Keratinocyte (primary cell): ENCODE measurements around the gene ATP13A3. TPM values are rescaled to one million over a fixed set of nuclear protein-coding genes. Genes with fewer than 3 reads are reported as not detected.

ENCODE experiments used
- DNase-seq: peaks from one replicate; pipeline ENCODE4 v3.0.0-alpha.2; 2011; ENCODE audit warnings: low read depth, missing footprints, low spot score
- FAIRE-seq: peaks from 2 replicates; lab custom pipeline; 2011; peaks lifted over from hg19 to GRCh38; lab: Jason Lieb, UNC
- H2AFZ ChIP-seq: 2 replicates; pipeline ENCODE4 v1.6.0; 2012; ENCODE audit warnings: low read length, control low read depth, inconsistent platforms; ENCODE audit not compliant: control insufficient read depth
- H3K27ac ChIP-seq: 2 replicates; pipeline ENCODE4 v1.5.1; 2011; ENCODE audit warnings: low read length; ENCODE audit not compliant: control insufficient read depth, insufficient read depth
- H3K27me3 ChIP-seq: 3 replicates; pipeline ENCODE4 v1.6.0; 2011; ENCODE audit warnings: low read length; ENCODE audit not compliant: control insufficient read depth, insufficient read depth; ENCODE audit errors: extremely low read depth
- H3K36me3 ChIP-seq, 2 experiments: 2 replicates in 1 of 2; 3 replicates in 1 of 2; pipeline ENCODE4 v1.5.1; 2011; ENCODE audit warnings: low read length in 2 of 2, mild to moderate bottlenecking in 1 of 2; ENCODE audit not compliant: control insufficient read depth in 2 of 2, insufficient read depth in 2 of 2; ENCODE audit errors: extremely low read depth in 1 of 2
- H3K4me1 ChIP-seq: 3 replicates; pipeline ENCODE4 v1.5.1; 2011; ENCODE audit warnings: low read length; ENCODE audit not compliant: control insufficient read depth, insufficient read depth; ENCODE audit errors: extremely low read depth
- H3K4me2 ChIP-seq: 3 replicates; pipeline ENCODE4 v1.6.0; 2011; ENCODE audit warnings: low read depth, low read length; ENCODE audit not compliant: control insufficient read depth, insufficient read depth; ENCODE audit errors: extremely low read depth
- H3K4me3 ChIP-seq, 3 experiments: fragments of 200-600 bp in 1 of 3; sonication (generic) in 1 of 3; 2 replicates in 2 of 3; 3 replicates in 1 of 3; pipeline ENCODE4 v1.5.1; 2011 to 2016; ENCODE audit warnings: low read length in 3 of 3, mild to moderate bottlenecking in 3 of 3, control low read depth in 2 of 3, inconsistent platforms in 1 of 3, low read depth in 1 of 3, mixed read lengths in 1 of 3, mixed run types in 1 of 3, moderate library complexity in 1 of 3; ENCODE audit not compliant: control insufficient read depth in 2 of 3, insufficient read depth in 2 of 3; ENCODE audit errors: extremely low read depth in 1 of 3
- H3K79me2 ChIP-seq: 2 replicates; pipeline ENCODE4 v1.6.0; 2012; ENCODE audit warnings: low read length; ENCODE audit not compliant: control insufficient read depth, insufficient read depth
- H3K9ac ChIP-seq: 3 replicates; pipeline ENCODE4 v1.6.0; 2011; ENCODE audit warnings: low read length; ENCODE audit not compliant: control insufficient read depth, insufficient read depth; ENCODE audit errors: extremely low read depth
- H3K9me1 ChIP-seq: 3 replicates; pipeline ENCODE4 v1.6.0; 2011; ENCODE audit warnings: low read length; ENCODE audit not compliant: control insufficient read depth, insufficient read depth; ENCODE audit errors: extremely low read depth
- H3K9me3 ChIP-seq: 2 replicates; pipeline ENCODE4 v1.5.1; 2012; ENCODE audit warnings: low read depth, low read length; ENCODE audit not compliant: control insufficient read depth
- H4K20me1 ChIP-seq: 3 replicates; pipeline ENCODE4 v1.6.0; 2011; ENCODE audit warnings: low read length; ENCODE audit not compliant: control insufficient read depth, insufficient read depth; ENCODE audit errors: extremely low read depth
- EZH2 ChIP-seq: IDR thresholded peaks from one replicate; pipeline ENCODE4 v1.6.1; 2012; ENCODE audit warnings: inconsistent platforms, mild to moderate bottlenecking, low read length, moderate library complexity
- dilution Hi-C: fragments of 300-500 bp; cut with MboI; formaldehyde crosslinking; loops from one replicate; pipeline ENCODE4 v1.7.0; 2020; ENCODE audit warnings: low sequenced_read_pairs; ENCODE audit not compliant: extremely low pct_ligation_motif_present
- polyA plus RNA-seq, 5 experiments: library from polyadenylated mRNA; depleted of rRNA in 3 of 5; stranded (reverse) in 3 of 5; stranded (forward) in 1 of 5; unstranded in 1 of 5; fragments of >200 nt; gene quantifications; 1 replicate in 1 of 5; 2 replicates in 3 of 5; 3 replicates in 1 of 5; pipeline versions ENCODE4 v1.2.1 to v1.2.3, GENCODE V29; 2011 to 2012; ENCODE audit warnings: missing spikeins in 2 of 5, low read depth in 1 of 5, low replicate concordance in 1 of 5
- TF ChIP-seq, protein P1 (sequence below), 3 experiments: IDR thresholded peaks in 1 of 3; conservative IDR thresholded peaks in 1 of 3; optimal IDR thresholded peaks in 1 of 3; 2 replicates in 2 of 3; 3 replicates in 1 of 3; pipeline versions ENCODE3 to v1.5.1; 2011; ENCODE audit warnings: low read length in 3 of 3, mild to moderate bottlenecking in 3 of 3, moderate library complexity in 2 of 3, control low read depth in 1 of 3, inconsistent platforms in 1 of 3; ENCODE audit not compliant: insufficient read depth in 2 of 3; ENCODE audit errors: extremely low read depth in 1 of 3

ATP13A3 gene
- polyA plus RNA-seq, 1 donor (not counting 4 experiments of a cell fraction or from before 2014, with no cell fraction given): 103 TPM

DNA sequence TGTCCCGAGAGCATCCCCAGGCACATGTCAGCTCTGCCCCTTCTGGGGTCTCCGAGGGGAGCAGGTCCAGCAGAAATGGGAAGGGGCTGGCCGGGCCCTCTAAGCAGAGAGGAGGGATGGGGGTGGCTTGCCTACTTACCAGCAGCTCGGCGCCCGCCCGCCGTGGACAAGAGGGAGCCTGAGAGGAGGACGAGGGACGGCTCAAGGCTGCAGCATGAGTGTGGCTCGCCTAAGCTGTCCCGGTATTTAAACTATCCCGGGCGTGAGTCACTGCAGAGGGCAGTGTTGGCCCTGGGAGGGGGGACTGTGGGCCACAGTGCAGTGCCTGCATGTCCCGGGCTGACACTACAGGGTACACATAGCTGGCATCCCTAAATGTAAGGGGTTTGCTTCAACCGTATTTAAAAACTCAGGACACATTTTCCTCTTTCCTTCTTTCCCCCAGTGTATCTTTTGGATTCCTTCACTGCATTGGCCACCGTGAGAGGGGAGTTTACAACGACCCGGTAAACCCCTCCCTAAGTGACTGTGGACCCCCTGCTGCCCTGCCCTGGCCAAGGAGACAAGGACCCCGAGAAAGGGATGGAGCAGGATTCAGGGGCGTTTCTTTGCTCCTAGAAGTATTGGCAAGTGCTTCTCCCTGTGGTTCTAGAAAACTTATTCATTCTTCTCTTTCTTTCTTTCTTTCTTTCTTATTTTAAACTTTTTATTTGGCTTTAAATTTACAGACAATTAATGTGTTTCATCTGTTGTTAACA lies 117.1 kb downstream of the ATP13A3 start, which contains the start of gene LRRC15:
LRRC15 (minus strand) TSS at position 222 of the 758 bp plus-strand sequence. CDS start 8,700 bp downstream, outside the sequence.
- no peaks in the 10 kb centered on the region for H3K79me2 ChIP-seq
- H3K4me2 ChIP-seq: no peak within 1 kb of the TSS
- no peaks in the 10 kb centered on the region for H3K9me3 ChIP-seq
- H2AFZ ChIP-seq: no peak within 1 kb of the TSS
- H3K9me1 ChIP-seq: no peaks in the 10 kb centered on the region
- no peak within 1 kb of the TSS for H3K4me3 ChIP-seq
- peaks cover 41% of the 10 kb centered on the region for H3K27me3 ChIP-seq
- TF ChIP-seq, protein P1, sequence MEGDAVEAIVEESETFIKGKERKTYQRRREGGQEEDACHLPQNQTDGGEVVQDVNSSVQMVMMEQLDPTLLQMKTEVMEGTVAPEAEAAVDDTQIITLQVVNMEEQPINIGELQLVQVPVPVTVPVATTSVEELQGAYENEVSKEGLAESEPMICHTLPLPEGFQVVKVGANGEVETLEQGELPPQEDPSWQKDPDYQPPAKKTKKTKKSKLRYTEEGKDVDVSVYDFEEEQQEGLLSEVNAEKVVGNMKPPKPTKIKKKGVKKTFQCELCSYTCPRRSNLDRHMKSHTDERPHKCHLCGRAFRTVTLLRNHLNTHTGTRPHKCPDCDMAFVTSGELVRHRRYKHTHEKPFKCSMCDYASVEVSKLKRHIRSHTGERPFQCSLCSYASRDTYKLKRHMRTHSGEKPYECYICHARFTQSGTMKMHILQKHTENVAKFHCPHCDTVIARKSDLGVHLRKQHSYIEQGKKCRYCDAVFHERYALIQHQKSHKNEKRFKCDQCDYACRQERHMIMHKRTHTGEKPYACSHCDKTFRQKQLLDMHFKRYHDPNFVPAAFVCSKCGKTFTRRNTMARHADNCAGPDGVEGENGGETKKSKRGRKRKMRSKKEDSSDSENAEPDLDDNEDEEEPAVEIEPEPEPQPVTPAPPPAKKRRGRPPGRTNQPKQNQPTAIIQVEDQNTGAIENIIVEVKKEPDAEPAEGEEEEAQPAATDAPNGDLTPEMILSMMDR (optimal IDR thresholded peaks at IDR 0.05 in 1 of 3, IDR thresholded peaks at IDR 0.05 in 1 of 3, conservative IDR thresholded peaks at IDR 0.05 in 1 of 3; ENCODE audit: extremely low read depth in 1 of 3, insufficient read depth in 2 of 3, low read length in 3 of 3): peak in 1 of 3 experiments; percentile 25
- TF ChIP-seq EZH2: peak; percentile 27
- no peaks in the 10 kb centered on the region for H3K36me3 ChIP-seq
- dilution Hi-C loops: no loop called here
- no peak for FAIRE-seq
- no peak within 1 kb of the TSS for H3K9ac ChIP-seq
- no peak within 1 kb of the TSS for H3K27ac ChIP-seq
- no peaks in the 10 kb centered on the region for H3K4me1 ChIP-seq
- DNase-seq: no peak
- no peaks in the 10 kb centered on the region for H4K20me1 ChIP-seq

DNA sequence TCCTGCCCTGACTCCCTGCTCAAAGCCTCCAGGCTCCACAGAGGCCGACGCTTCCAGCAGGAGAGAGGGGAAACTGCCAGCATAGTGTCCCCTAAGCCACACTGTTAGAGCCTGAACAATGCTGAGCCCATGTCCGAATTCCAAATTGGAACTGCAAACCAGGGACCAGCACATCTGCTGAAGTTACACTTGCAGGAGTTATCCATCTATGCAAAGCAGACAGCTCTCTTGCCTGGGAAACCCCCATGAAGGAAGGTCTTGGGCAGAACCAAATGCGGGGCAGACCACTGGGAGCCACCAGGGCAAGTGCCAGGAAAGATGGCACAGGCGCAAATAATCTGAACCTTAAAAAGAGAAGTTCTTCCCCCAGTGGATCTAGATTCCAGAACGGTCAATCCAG lies 117.9 kb downstream of the ATP13A3 start:
- no peak for TF ChIP-seq EZH2
- TF ChIP-seq, protein P1 (optimal IDR thresholded peaks at IDR 0.05 in 1 of 3, IDR thresholded peaks at IDR 0.05 in 1 of 3, conservative IDR thresholded peaks at IDR 0.05 in 1 of 3; ENCODE audit: extremely low read depth in 1 of 3, insufficient read depth in 2 of 3, low read length in 3 of 3): no peak
- no peak overlapping the region for H2AFZ ChIP-seq
- no peak overlapping the region for H3K4me3 ChIP-seq
- peaks cover 47% of the 10 kb centered on the region for H3K27me3 ChIP-seq
- H3K79me2 ChIP-seq: no peaks in the 10 kb centered on the region
- H3K9me1 ChIP-seq: no peaks in the 10 kb centered on the region
- no peaks in the 10 kb centered on the region for H3K36me3 ChIP-seq
- dilution Hi-C loops: no loop called here
- no peaks in the 10 kb centered on the region for H3K4me1 ChIP-seq
- no peak overlapping the region for H3K9ac ChIP-seq
- no peak overlapping the region for H3K27ac ChIP-seq
- H3K9me3 ChIP-seq: no peaks in the 10 kb centered on the region
- no peak for DNase-seq
- FAIRE-seq: no peak
- H4K20me1 ChIP-seq: no peaks in the 10 kb centered on the region
- no peak overlapping the region for H3K4me2 ChIP-seq
